NT2/D1 (cell line): ENCODE measurements around the gene TEAD3.

ENCODE experiments used
- DNase-seq: peaks from one replicate; pipeline ENCODE4 v3.0.0-alpha.2; 2011; ENCODE audit warnings: low read depth, low spot score
- H3K27me3 ChIP-seq: 2 replicates; pipeline ENCODE4 v1.6.0; 2011; ENCODE audit warnings: mild to moderate bottlenecking; ENCODE audit not compliant: insufficient read length, insufficient read depth
- H3K36me3 ChIP-seq: 2 replicates; pipeline ENCODE4 v1.6.1; 2011; ENCODE audit warnings: mild to moderate bottlenecking, low read length, mixed read lengths; ENCODE audit not compliant: insufficient read depth, insufficient read length
- H3K4me1 ChIP-seq: 2 replicates; pipeline ENCODE4 v1.5.1; 2011; ENCODE audit not compliant: insufficient read depth, insufficient read length
- H3K4me3 ChIP-seq: 2 replicates; pipeline ENCODE4 v1.5.1; 2011; ENCODE audit warnings: low read depth; ENCODE audit not compliant: insufficient read length
- H3K9ac ChIP-seq: 2 replicates; pipeline ENCODE4 v1.6.0; 2011; ENCODE audit warnings: low read depth; ENCODE audit not compliant: insufficient read length
- H3K9me3 ChIP-seq: 2 replicates; pipeline ENCODE4 v1.5.1; 2011; ENCODE audit warnings: mild to moderate bottlenecking, low read length; ENCODE audit not compliant: insufficient read depth
- SUZ12 ChIP-seq: IDR thresholded peaks from 2 replicates; pipeline ENCODE4 v1.6.1; 2011; ENCODE audit not compliant: insufficient read length, insufficient read depth; ENCODE audit errors: extremely low read depth
- YY1 ChIP-seq: IDR thresholded peaks from 2 replicates; pipeline ENCODE4 v1.6.1; 2011; ENCODE audit not compliant: insufficient read length, insufficient read depth
- ZNF274 ChIP-seq: IDR thresholded peaks from 2 replicates; pipeline ENCODE4 v1.6.1; 2011; ENCODE audit warnings: mild to moderate bottlenecking, low read depth, low read length

Gene TEAD3

GRCh38 chr6:35495258-35496035 lies 1.4 kb downstream of the TEAD3 start:
- Histone ChIP-seq H3K4me1 (peaks cover 38% of the 10 kb centered on the region), H3K9ac (peak overlapping the region; percentile 85), H3K4me3 (peak overlapping the region; percentile 53), H3K9me3 (no peaks in the 10 kb centered on the region), H3K27me3 (peaks cover 3% of the 10 kb centered on the region), H3K36me3 (peaks cover 12% of the 10 kb centered on the region)
- DNase-seq = no peak
- TF ChIP-seq SUZ12 (no peak), YY1 (no peak), ZNF274 (no peak)

- Histone ChIP-seq H3K4me1 (peaks cover 41% of the 10 kb centered on the region), H3K9ac (peak overlapping the region; percentile 36), H3K9me3 (no peaks in the 10 kb centered on the region), H3K36me3 (peaks cover 12% of the 10 kb centered on the region), H3K4me3 (no peak overlapping the region), H3K27me3 (peaks cover 2% of the 10 kb centered on the region)
- no peak for DNase-seq
- TF ChIP-seq YY1 (no peak), SUZ12 (no peak), ZNF274 (no peak)
Measured at GRCh38 chr6:35494161-35494563, 2.7 kb downstream of the TEAD3 start.

- Histone ChIP-seq H3K36me3 (peaks cover 12% of the 10 kb centered on the region), H3K4me3 (no peak overlapping the region), H3K9ac (no peak overlapping the region), H3K27me3 (no peaks in the 10 kb centered on the region), H3K4me1 (peaks cover 36% of the 10 kb centered on the region), H3K9me3 (no peaks in the 10 kb centered on the region)
- DNase-seq = no peak
- no peak for TF ChIP-seq YY1
- no peak for TF ChIP-seq SUZ12
- no peak for TF ChIP-seq ZNF274
Measured at GRCh38 chr6:35493307-35493983, 3.4 kb downstream of the TEAD3 start.

- H3K27me3 ChIP-seq = no peaks in the 10 kb centered on the region
- no peaks in the 10 kb centered on the region for H3K9me3 ChIP-seq
- peaks cover 12% of the 10 kb centered on the region for H3K36me3 ChIP-seq
- H3K4me3 ChIP-seq = no peak overlapping the region
- H3K4me1 ChIP-seq = peaks cover 34% of the 10 kb centered on the region
- TF ChIP-seq ZNF274 = no peak
- no peak for TF ChIP-seq SUZ12
- no peak for TF ChIP-seq YY1
- no peak for DNase-seq
- H3K9ac ChIP-seq = no peak overlapping the region
Measured at GRCh38 chr6:35492974-35493284, 4.0 kb downstream of the TEAD3 start.

- H3K4me3 ChIP-seq = no peak overlapping the region
Measured at GRCh38 chr6:35492258-35492973, 4.5 kb downstream of the TEAD3 start.

GRCh38 chr6:35491558-35492257 lies 5.2 kb downstream of the TEAD3 start:
- peaks cover 38% of the 10 kb centered on the region for H3K4me1 ChIP-seq
- peaks cover 12% of the 10 kb centered on the region for H3K36me3 ChIP-seq
- H3K9me3 ChIP-seq = no peaks in the 10 kb centered on the region
- no peaks in the 10 kb centered on the region for H3K27me3 ChIP-seq
- H3K9ac ChIP-seq = peak overlapping the region; percentile 79
- no peak for DNase-seq
- no peak overlapping the region for H3K4me3 ChIP-seq
- no peak for TF ChIP-seq ZNF274
- TF ChIP-seq YY1 = no peak
- TF ChIP-seq SUZ12 = no peak

More at GRCh38 chr6:35492258-35492973, 4.5 kb downstream of the TEAD3 start:
- H3K9ac ChIP-seq = no peak overlapping the region
- DNase-seq = no peak
- TF ChIP-seq ZNF274 (no peak), YY1 (no peak), SUZ12 (no peak)
- peaks cover 36% of the 10 kb centered on the region for H3K4me1 ChIP-seq
- no peaks in the 10 kb centered on the region for H3K27me3 ChIP-seq
- H3K36me3 ChIP-seq = peaks cover 12% of the 10 kb centered on the region
- no peaks in the 10 kb centered on the region for H3K9me3 ChIP-seq
